ENCODE results near the gene SFSWAP.
"Not testable (repeated sequence)": the region's sequence is repeated elsewhere in the genome, so short reads cannot be mapped to it uniquely, and the experiment has no call there.

Gene SFSWAP

GRCh38 chr12:131672311-131672940 is 38.5 kb upstream of the SFSWAP start:
- Histone ChIP-seq H3K4me1 (ENCODE audit: control insufficient read depth in 1 of 2, insufficient read depth in 2 of 2, low read length in 2 of 2) (no peaks in the 10 kb centered on the region), H3K27ac (ENCODE audit: low read depth, low read length) (no peak overlapping the region), H3K27me3 (ENCODE audit: control insufficient read depth in 1 of 2, insufficient read depth in 2 of 2, low read length in 2 of 2) (peaks cover 0 to 5% of the 10 kb centered on the region in 2 donors)

GRCh38 chr12:131672941-131673887 is 37.7 kb upstream of the SFSWAP start:
- H3K9me3 ChIP-seq (ENCODE audit: control insufficient read depth in 1 of 2, low read length in 2 of 2) = no peaks in the 10 kb centered on the region
- no peak overlapping the region for H3K27ac ChIP-seq (ENCODE audit: low read depth, low read length)
- H3K27me3 ChIP-seq (ENCODE audit: control insufficient read depth in 1 of 2, insufficient read depth in 2 of 2, low read length in 2 of 2) = peaks cover 0 to 5% of the 10 kb centered on the region in 2 donors
- H3K4me3 ChIP-seq (ENCODE audit: low read depth in 1 of 2, low read length in 2 of 2) = no peak overlapping the region
- H3K36me3 ChIP-seq (ENCODE audit: control insufficient read depth in 1 of 2, insufficient read depth in 2 of 2, low read length in 2 of 2) = no peaks in the 10 kb centered on the region
- no peak overlapping the region for H3K9ac ChIP-seq (ENCODE audit: low read depth in 1 of 2, low read length in 2 of 2)
- H3K4me1 ChIP-seq (ENCODE audit: control insufficient read depth in 1 of 2, insufficient read depth in 2 of 2, low read length in 2 of 2) = no peaks in the 10 kb centered on the region

More at GRCh38 chr12:131672311-131672940, 38.5 kb upstream of the SFSWAP start:
- Histone ChIP-seq H3K9me3 (ENCODE audit: control insufficient read depth in 1 of 2, low read length in 2 of 2) (no peaks in the 10 kb centered on the region), H3K36me3 (ENCODE audit: control insufficient read depth in 1 of 2, insufficient read depth in 2 of 2, low read length in 2 of 2) (no peaks in the 10 kb centered on the region), H3K4me3 (ENCODE audit: low read depth in 1 of 2, low read length in 2 of 2) (no peak overlapping the region), H3K9ac (ENCODE audit: low read depth in 1 of 2, low read length in 2 of 2) (no peak overlapping the region)

GRCh38 chr12:131673888-131674257 is 37.0 kb upstream of the SFSWAP start:
- Histone ChIP-seq H3K4me1 (ENCODE audit: control insufficient read depth in 1 of 2, insufficient read depth in 2 of 2, low read length in 2 of 2) (no peaks in the 10 kb centered on the region), H3K36me3 (ENCODE audit: control insufficient read depth in 1 of 2, insufficient read depth in 2 of 2, low read length in 2 of 2) (no peaks in the 10 kb centered on the region), H3K9me3 (ENCODE audit: control insufficient read depth in 1 of 2, low read length in 2 of 2) (no peaks in the 10 kb centered on the region), H3K27ac (ENCODE audit: low read depth, low read length) (no peak overlapping the region), H3K4me3 (ENCODE audit: low read depth in 1 of 2, low read length in 2 of 2) (no peak overlapping the region), H3K27me3 (ENCODE audit: control insufficient read depth in 1 of 2, insufficient read depth in 2 of 2, low read length in 2 of 2) (peaks cover 0 to 5% of the 10 kb centered on the region in 2 donors), H3K9ac (ENCODE audit: low read depth in 1 of 2, low read length in 2 of 2) (no peak overlapping the region)

- no peaks in the 10 kb centered on the region for H3K4me1 ChIP-seq (ENCODE audit: control insufficient read depth in 1 of 2, insufficient read depth in 2 of 2, low read length in 2 of 2)
- H3K27me3 ChIP-seq (ENCODE audit: control insufficient read depth in 1 of 2, insufficient read depth in 2 of 2, low read length in 2 of 2) = peaks cover 0 to 5% of the 10 kb centered on the region in 2 donors
- no peaks in the 10 kb centered on the region for H3K9me3 ChIP-seq (ENCODE audit: control insufficient read depth in 1 of 2, low read length in 2 of 2)
- H3K9ac ChIP-seq (ENCODE audit: low read depth in 1 of 2, low read length in 2 of 2) = no peak overlapping the region
- no peaks in the 10 kb centered on the region for H3K36me3 ChIP-seq (ENCODE audit: control insufficient read depth in 1 of 2, insufficient read depth in 2 of 2, low read length in 2 of 2)
- H3K4me3 ChIP-seq (ENCODE audit: low read depth in 1 of 2, low read length in 2 of 2) = no peak overlapping the region
- H3K27ac ChIP-seq (ENCODE audit: low read depth, low read length) = no peak overlapping the region
Observed at GRCh38 chr12:131674373-131674772, 36.5 kb upstream of the SFSWAP start.

- Histone ChIP-seq H3K4me1 (ENCODE audit: control insufficient read depth in 1 of 2, insufficient read depth in 2 of 2, low read length in 2 of 2) (no peaks in the 10 kb centered on the region), H3K27ac (ENCODE audit: low read depth, low read length) (no peak overlapping the region), H3K27me3 (ENCODE audit: control insufficient read depth in 1 of 2, insufficient read depth in 2 of 2, low read length in 2 of 2) (peaks cover 0 to 5% of the 10 kb centered on the region in 2 donors), H3K4me3 (ENCODE audit: low read depth in 1 of 2, low read length in 2 of 2) (no peak overlapping the region), H3K9me3 (ENCODE audit: control insufficient read depth in 1 of 2, low read length in 2 of 2) (no peaks in the 10 kb centered on the region), H3K36me3 (ENCODE audit: control insufficient read depth in 1 of 2, insufficient read depth in 2 of 2, low read length in 2 of 2) (no peaks in the 10 kb centered on the region), H3K9ac (ENCODE audit: low read depth in 1 of 2, low read length in 2 of 2) (no peak overlapping the region)
Observed at GRCh38 chr12:131675126-131676080, 35.5 kb upstream of the SFSWAP start.

GRCh38 chr12:131676544-131676943 is 34.3 kb upstream of the SFSWAP start:
- Histone ChIP-seq H3K4me1 (ENCODE audit: control insufficient read depth in 1 of 2, insufficient read depth in 2 of 2, low read length in 2 of 2) (peaks cover 0 to under 1% of the 10 kb centered on the region in 2 donors), H3K9me3 (ENCODE audit: control insufficient read depth in 1 of 2, low read length in 2 of 2) (no peaks in the 10 kb centered on the region), H3K4me3 (ENCODE audit: low read depth in 1 of 2, low read length in 2 of 2) (no peak overlapping the region), H3K36me3 (ENCODE audit: control insufficient read depth in 1 of 2, insufficient read depth in 2 of 2, low read length in 2 of 2) (no peaks in the 10 kb centered on the region), H3K9ac (ENCODE audit: low read depth in 1 of 2, low read length in 2 of 2) (no peak overlapping the region), H3K27me3 (ENCODE audit: control insufficient read depth in 1 of 2, insufficient read depth in 2 of 2, low read length in 2 of 2) (peaks cover 0 to 5% of the 10 kb centered on the region in 2 donors), H3K27ac (ENCODE audit: low read depth, low read length) (no peak overlapping the region)

- not testable (repeated sequence) for H3K9me3 ChIP-seq (ENCODE audit: control insufficient read depth in 1 of 2, low read length in 2 of 2); H3K36me3 ChIP-seq (ENCODE audit: control insufficient read depth in 1 of 2, insufficient read depth in 2 of 2, low read length in 2 of 2); H3K9ac ChIP-seq (ENCODE audit: low read depth in 1 of 2, low read length in 2 of 2); H3K27ac ChIP-seq (ENCODE audit: low read depth, low read length); H3K4me1 ChIP-seq (ENCODE audit: control insufficient read depth in 1 of 2, insufficient read depth in 2 of 2, low read length in 2 of 2); H3K4me3 ChIP-seq (ENCODE audit: low read depth in 1 of 2, low read length in 2 of 2); H3K27me3 ChIP-seq (ENCODE audit: control insufficient read depth in 1 of 2, insufficient read depth in 2 of 2, low read length in 2 of 2)
Observed at GRCh38 chr12:131677067-131677466, 33.8 kb upstream of the SFSWAP start.

GRCh38 chr12:131677699-131678098 is 33.2 kb upstream of the SFSWAP start:
- Histone ChIP-seq H3K9me3 (ENCODE audit: control insufficient read depth in 1 of 2, low read length in 2 of 2) (no peaks in the 10 kb centered on the region), H3K27me3 (ENCODE audit: control insufficient read depth in 1 of 2, insufficient read depth in 2 of 2, low read length in 2 of 2) (no peaks in the 10 kb centered on the region), H3K4me1 (ENCODE audit: control insufficient read depth in 1 of 2, insufficient read depth in 2 of 2, low read length in 2 of 2) (peaks cover 0 to 5% of the 10 kb centered on the region in 2 donors), H3K27ac (ENCODE audit: low read depth, low read length) (no peak overlapping the region), H3K4me3 (ENCODE audit: low read depth in 1 of 2, low read length in 2 of 2) (no peak overlapping the region), H3K9ac (ENCODE audit: low read depth in 1 of 2, low read length in 2 of 2) (no peak overlapping the region), H3K36me3 (ENCODE audit: control insufficient read depth in 1 of 2, insufficient read depth in 2 of 2, low read length in 2 of 2) (no peaks in the 10 kb centered on the region)

- not testable (repeated sequence) for H3K4me3 ChIP-seq (ENCODE audit: low read depth in 1 of 2, low read length in 2 of 2); H3K4me1 ChIP-seq (ENCODE audit: control insufficient read depth in 1 of 2, insufficient read depth in 2 of 2, low read length in 2 of 2); H3K9ac ChIP-seq (ENCODE audit: low read depth in 1 of 2, low read length in 2 of 2); H3K36me3 ChIP-seq (ENCODE audit: control insufficient read depth in 1 of 2, insufficient read depth in 2 of 2, low read length in 2 of 2); H3K9me3 ChIP-seq (ENCODE audit: control insufficient read depth in 1 of 2, low read length in 2 of 2); H3K27ac ChIP-seq (ENCODE audit: low read depth, low read length); H3K27me3 ChIP-seq (ENCODE audit: control insufficient read depth in 1 of 2, insufficient read depth in 2 of 2, low read length in 2 of 2)
Observed at GRCh38 chr12:131678389-131679181, 32.3 kb upstream of the SFSWAP start.

Measured in duodenal mucosa (tissue), 2 donors.